Common myeloid progenitor, CD34-positive (primary cell): ENCODE results near the gene ZNF423.

Experiments
- CTCF ChIA-PET: fragments of 350-600 bp; sonication (Branson Sonifier 250); formaldehyde crosslinking; loops from one replicate; lab custom pipeline; 2021; ENCODE audit warnings: antibody characterized with exemption; lab: Charles Lee
- POLR2A ChIA-PET: fragments of 350-600 bp; sonication (Branson Sonifier 250); formaldehyde crosslinking; loops from one replicate; lab custom pipeline; 2021; ENCODE audit warnings: antibody characterized with exemption; lab: Charles Lee
- DNase-seq, 3 donors: peaks; one replicate each; pipeline versions ENCODE4 v3.0.0 to v3.0.0-alpha.2; 2013
- H3K27ac ChIP-seq, 2 experiments: 1 replicate in 1 of 2; 2 replicates in 1 of 2; pipeline ENCODE4 v1.7.0; 2013; ENCODE audit warnings: inconsistent platforms in 2 of 2, low read length in 2 of 2, mild to moderate bottlenecking in 2 of 2, low read depth in 1 of 2, moderate library complexity in 1 of 2; ENCODE audit not compliant: severe bottlenecking in 2 of 2, insufficient read depth in 1 of 2, poor library complexity in 1 of 2
- H3K27me3 ChIP-seq, 5 experiments: replicated peaks in 2 of 5; 1 replicate in 3 of 5; 2 replicates in 2 of 5; pipeline versions ENCODE4 v1.6.1 to v1.7.0; 2013; ENCODE audit warnings: low read length in 4 of 5, mild to moderate bottlenecking in 2 of 5, moderate library complexity in 2 of 5, inconsistent platforms in 1 of 5; ENCODE audit not compliant: insufficient read depth in 5 of 5, control insufficient read depth in 4 of 5
- H3K36me3 ChIP-seq, 4 experiments: 1 replicate in 2 of 4; 2 replicates in 2 of 4; pipeline versions ENCODE4 v1.6.1 to v1.7.0; 2013; ENCODE audit warnings: low read length in 3 of 4, control low read depth in 1 of 4, mild to moderate bottlenecking in 1 of 4; ENCODE audit not compliant: control insufficient read depth in 4 of 4, insufficient read depth in 4 of 4
- H3K4me1 ChIP-seq, 4 experiments: 1 replicate in 3 of 4; 2 replicates in 1 of 4; pipeline versions ENCODE4 v1.6.1 to v1.7.1; 2013; ENCODE audit warnings: low read length in 3 of 4, mild to moderate bottlenecking in 3 of 4, control low read depth in 1 of 4, inconsistent platforms in 1 of 4, moderate library complexity in 1 of 4; ENCODE audit not compliant: control insufficient read depth in 4 of 4, insufficient read depth in 4 of 4; ENCODE audit errors: control extremely low read depth in 1 of 4
- H3K4me3 ChIP-seq, 7 experiments: 1 replicate in 4 of 7; 2 replicates in 3 of 7; pipeline versions ENCODE4 v1.5.1 to v1.7.0; 2013; ENCODE audit warnings: mild to moderate bottlenecking in 7 of 7, low read length in 6 of 7, moderate library complexity in 6 of 7, inconsistent platforms in 2 of 7, low read depth in 2 of 7, control low read depth in 1 of 7; ENCODE audit not compliant: insufficient read depth in 4 of 7, control insufficient read depth in 1 of 7; ENCODE audit errors: extremely low read depth in 1 of 7
- H3K9me3 ChIP-seq, 5 experiments: 1 replicate in 4 of 5; 2 replicates in 1 of 5; pipeline versions ENCODE4 v1.6.1 to v1.7.1; 2013; ENCODE audit warnings: low read length in 4 of 5, mild to moderate bottlenecking in 2 of 5, inconsistent platforms in 1 of 5, low read depth in 1 of 5, moderate library complexity in 1 of 5; ENCODE audit not compliant: control insufficient read depth in 4 of 5, insufficient read depth in 2 of 5; ENCODE audit errors: control extremely low read depth in 1 of 5
- WGBS: methylation state at CpG from one replicate; pipeline ENCODE4 v1.1.5; 2013; ENCODE audit not compliant: insufficient coverage; 5-methylcytosine and 5-hydroxymethylcytosine counted together

The ZNF423 gene

GRCh38 chr16:49454426-49455180, 401.3 kb downstream of the ZNF423 start:
- WGBS: 98% methylated on average over 11 of the region's 12 CpGs
- Histone ChIP-seq H3K9me3 (no peaks in the 10 kb centered on the region), H3K27ac (no peak overlapping the region), H3K27me3 (no peaks in the 10 kb centered on the region), H3K4me3 (no peak overlapping the region), H3K4me1 (peaks cover 5 to 23% (median 8%) of the 10 kb centered on the region in 4 experiments), H3K36me3 (no peaks in the 10 kb centered on the region)
- ChIA-PET CTCF (interaction anchor here (1.2 kb wide), 1 partner anchor 12 kb away, joined by 3 read pairs; no protein-coding TSS in a partner anchor), POLR2A (no interaction called here)
- no peak for DNase-seq

DNA sequence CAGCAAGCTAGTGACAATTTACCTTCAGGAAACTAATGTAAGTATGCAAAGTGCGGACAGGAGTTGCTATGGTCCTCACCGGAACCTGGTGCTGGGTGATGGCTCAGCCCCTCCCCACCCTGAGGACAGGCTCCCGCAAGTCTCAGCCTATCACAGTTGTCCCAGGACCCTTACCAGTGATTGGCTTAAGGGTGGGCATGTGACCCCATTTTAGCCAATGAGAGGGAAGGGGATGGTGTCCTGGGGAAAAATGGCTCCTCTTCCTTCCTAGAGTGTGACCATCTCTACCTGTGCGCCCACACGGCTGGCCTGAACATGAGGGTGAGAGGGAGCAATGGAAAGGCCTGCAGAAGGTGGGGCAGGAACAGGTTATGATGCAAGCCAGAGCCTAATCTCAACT, 401.9 kb downstream of the ZNF423 start:
- Histone ChIP-seq H3K9me3 (no peaks in the 10 kb centered on the region), H3K36me3 (no peaks in the 10 kb centered on the region), H3K4me1 (peaks cover 5 to 23% (median 8%) of the 10 kb centered on the region in 4 experiments), H3K4me3 (no peak overlapping the region), H3K27me3 (no peaks in the 10 kb centered on the region), H3K27ac (no peak overlapping the region)
- DNase-seq: no peak
- POLR2A ChIA-PET: no interaction called here
- CTCF ChIA-PET: no interaction called here
- 100% methylated on average over 3 of the region's 5 CpGs for WGBS

- Histone ChIP-seq H3K27me3 (no peaks in the 10 kb centered on the region), H3K4me1 (peaks cover 5 to 23% (median 8%) of the 10 kb centered on the region in 4 experiments), H3K4me3 (no peak overlapping the region), H3K9me3 (no peaks in the 10 kb centered on the region), H3K36me3 (no peaks in the 10 kb centered on the region), H3K27ac (no peak overlapping the region)
- no peak for DNase-seq
- ChIA-PET POLR2A (no interaction called here), CTCF (interaction anchor here (1.2 kb wide), 1 partner anchor 13 kb away, joined by 3 read pairs; no protein-coding TSS in a partner anchor)
- WGBS: 100% methylated on average over 2 of the region's 5 CpGs
Observed at GRCh38 chr16:49453021-49453420, 402.9 kb downstream of the ZNF423 start.

DNA sequence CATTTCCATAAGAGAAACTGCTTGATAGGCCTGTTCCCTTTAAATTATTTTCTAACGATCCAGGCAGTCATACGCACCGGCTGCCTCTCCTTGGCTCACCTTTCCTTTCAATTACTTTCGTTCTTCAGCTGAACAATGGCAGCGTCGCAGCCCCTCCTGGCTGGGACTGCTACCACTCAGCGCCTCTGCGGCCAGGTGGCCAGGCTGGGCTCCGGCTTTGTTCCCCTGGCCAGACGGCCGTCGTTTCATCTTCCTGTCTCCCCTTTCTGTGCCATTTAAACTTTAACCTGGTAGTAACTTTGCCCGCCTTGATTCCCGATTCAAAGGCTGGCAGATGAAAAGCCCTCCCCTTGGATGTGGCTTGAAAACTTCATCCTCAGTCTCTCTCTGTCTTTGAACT, 403.3 kb downstream of the ZNF423 start:
- Histone ChIP-seq H3K4me1 (peaks cover 5 to 23% (median 8%) of the 10 kb centered on the region in 4 experiments), H3K9me3 (no peaks in the 10 kb centered on the region), H3K27me3 (no peaks in the 10 kb centered on the region), H3K36me3 (no peaks in the 10 kb centered on the region), H3K4me3 (peak overlapping the region in 1 of 7 experiments; percentile 46), H3K27ac (no peak overlapping the region)
- 60% methylated on average over 14 of the region's 14 CpGs for WGBS
- CTCF ChIA-PET: interaction anchor here (1.2 kb wide), 1 partner anchor 13 kb away, joined by 3 read pairs; no protein-coding TSS in a partner anchor
- DNase-seq: no peak
- POLR2A ChIA-PET: no interaction called here

- ChIA-PET POLR2A (no interaction called here), CTCF (interaction anchor here (1.2 kb wide), 1 partner anchor 12 kb away, joined by 3 read pairs; no protein-coding TSS in a partner anchor)
- no peaks in the 10 kb centered on the region for H3K27me3 ChIP-seq
Observed at GRCh38 chr16:49452108-49452507, 403.8 kb downstream of the ZNF423 start.

DNA sequence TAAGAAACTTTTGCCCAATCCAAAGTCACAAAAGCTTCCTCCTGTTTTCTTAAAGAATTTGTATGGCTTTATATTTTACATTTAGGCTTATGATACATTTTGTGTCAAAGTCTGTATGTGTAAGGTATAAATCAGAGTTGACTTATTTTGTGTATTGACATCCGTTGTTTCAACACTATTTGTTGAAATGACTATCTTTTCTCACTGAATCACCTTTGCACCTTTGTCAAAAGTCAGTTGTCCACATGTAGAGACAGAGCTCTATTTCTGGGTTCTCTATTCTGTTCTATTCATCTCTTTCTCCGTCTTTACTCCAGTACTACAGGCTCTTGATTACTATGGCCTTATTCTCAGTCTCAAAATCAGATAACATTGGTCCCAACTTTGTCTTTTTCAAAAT, 409.1 kb downstream of the ZNF423 start:
- Histone ChIP-seq H3K36me3 (no peaks in the 10 kb centered on the region), H3K27ac (no peak overlapping the region), H3K4me3 (no peak overlapping the region), H3K4me1 (peaks cover 0 to 22% (median 17%) of the 10 kb centered on the region in 4 experiments), H3K9me3 (no peaks in the 10 kb centered on the region), H3K27me3 (no peaks in the 10 kb centered on the region)
- no peak for DNase-seq
- WGBS: 100% methylated on average over 2 of the region's 2 CpGs
- POLR2A ChIA-PET: no interaction called here
- CTCF ChIA-PET: interaction anchor here (0.6 to 2.2 kb wide), 3 partner anchors 9 to 46 kb away, joined by 3 to 9 read pairs (median 3); no protein-coding TSS in a partner anchor

More at GRCh38 chr16:49452108-49452507, 403.8 kb downstream of the ZNF423 start:
- WGBS: 0% methylated on average over 2 of the region's 4 CpGs
- Histone ChIP-seq H3K27ac (no peak overlapping the region), H3K36me3 (no peaks in the 10 kb centered on the region), H3K9me3 (no peaks in the 10 kb centered on the region), H3K4me1 (peaks cover 5 to 23% (median 8%) of the 10 kb centered on the region in 4 experiments), H3K4me3 (peak overlapping the region in 1 of 7 experiments; percentile 46)
- DNase-seq: no peak

DNA sequence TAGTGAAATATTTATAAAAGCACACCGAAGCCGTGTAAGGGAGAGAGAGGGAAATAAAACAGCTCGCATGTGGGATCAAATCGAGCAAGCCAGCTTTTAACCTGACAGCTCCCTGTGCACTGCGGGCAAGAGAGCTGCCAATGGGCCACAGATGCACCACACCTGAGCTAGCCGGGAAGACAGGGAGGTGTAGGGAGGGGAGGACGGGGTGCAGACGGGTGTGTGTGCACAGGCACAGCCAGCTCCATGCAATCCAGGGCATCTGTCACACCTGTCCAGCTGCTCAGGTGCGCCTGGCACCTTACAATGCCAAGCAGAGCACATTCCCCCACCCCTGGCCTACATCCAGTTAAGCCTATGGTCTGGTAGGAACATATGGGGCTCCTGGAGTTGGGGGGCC, 412.3 kb downstream of the ZNF423 start:
- H3K4me1 ChIP-seq: peaks cover 5 to 38% (median 28%) of the 10 kb centered on the region in 4 experiments
- CTCF ChIA-PET: interaction anchor here (1.1 kb wide), 1 partner anchor 22 kb away, joined by 3 read pairs; no protein-coding TSS in a partner anchor
- no peak for DNase-seq
- H3K27me3 ChIP-seq: no peaks in the 10 kb centered on the region
- POLR2A ChIA-PET: no interaction called here
- no peaks in the 10 kb centered on the region for H3K36me3 ChIP-seq
- H3K9me3 ChIP-seq: no peaks in the 10 kb centered on the region
- no peak overlapping the region for H3K27ac ChIP-seq
- 93% methylated on average over 9 of the region's 9 CpGs for WGBS
- H3K4me3 ChIP-seq: no peak overlapping the region
